Activated CD4-positive, alpha-beta T cell treated with anti-CD3 and anti-CD28 coated beads, Interleukin-2, amount 50 U/mL, for 24 hours (primary cell): ENCODE measurements around the gene ARL3.
"Not testable (repeated sequence)": the region's sequence is repeated elsewhere in the genome, so short reads cannot be mapped to it uniquely, and the experiment has no call there.

Experiments used
- DNase-seq, 2 donors: peaks; one replicate each; pipeline ENCODE4 v3.0.0-alpha.2; 2020; ENCODE audit warnings: low read depth in 1 of 2, low spot score in 1 of 2

The ARL3 gene

GRCh38 chr10:102674566-102674965, 39.6 kb downstream of the ARL3 start:
- no peak for DNase-seq

- peak; percentile 32 to 66 for DNase-seq
Measured at GRCh38 chr10:102673819-102674511, 40.2 kb downstream of the ARL3 start.

GRCh38 chr10:102673236-102673818, 40.9 kb downstream of the ARL3 start:
- DNase-seq: no peak

GRCh38 chr10:102670871-102671434, 43.2 kb downstream of the ARL3 start:
- DNase-seq: no peak

- no peak for DNase-seq
Measured at GRCh38 chr10:102670065-102670670, 44.0 kb downstream of the ARL3 start.

- DNase-seq: no peak
Measured at GRCh38 chr10:102669206-102670064, 44.8 kb downstream of the ARL3 start.

- no peak for DNase-seq
Measured at GRCh38 chr10:102668326-102669107, 45.7 kb downstream of the ARL3 start.

GRCh38 chr10:102667411-102667810, 46.8 kb downstream of the ARL3 start:
- not testable (repeated sequence) for DNase-seq

- no peak for DNase-seq
Measured at GRCh38 chr10:102665904-102666509, 48.2 kb downstream of the ARL3 start.

GRCh38 chr10:102661658-102662028, 52.6 kb downstream of the ARL3 start:
- DNase-seq: no peak

- DNase-seq: peak; percentile 34 to 35
Measured at GRCh38 chr10:102660888-102661657, 53.1 kb downstream of the ARL3 start.

- no peak for DNase-seq
Measured at GRCh38 chr10:102658802-102659201, 55.4 kb downstream of the ARL3 start.

- no peak for DNase-seq
Measured at GRCh38 chr10:102657984-102658724, 56.0 kb downstream of the ARL3 start.

- DNase-seq: no peak
Measured at GRCh38 chr10:102657451-102657850, 56.7 kb downstream of the ARL3 start.

GRCh38 chr10:102656791-102657371, 57.3 kb downstream of the ARL3 start:
- no peak for DNase-seq

GRCh38 chr10:102656026-102656425, 58.2 kb downstream of the ARL3 start:
- DNase-seq: no peak

- DNase-seq: no peak
Measured at GRCh38 chr10:102654969-102655368, 59.2 kb downstream of the ARL3 start.

GRCh38 chr10:102654566-102654965, 59.6 kb downstream of the ARL3 start:
- no peak for DNase-seq
